Measurements from ENCODE around the gene LEAP2.

Gene LEAP2

DNA sequence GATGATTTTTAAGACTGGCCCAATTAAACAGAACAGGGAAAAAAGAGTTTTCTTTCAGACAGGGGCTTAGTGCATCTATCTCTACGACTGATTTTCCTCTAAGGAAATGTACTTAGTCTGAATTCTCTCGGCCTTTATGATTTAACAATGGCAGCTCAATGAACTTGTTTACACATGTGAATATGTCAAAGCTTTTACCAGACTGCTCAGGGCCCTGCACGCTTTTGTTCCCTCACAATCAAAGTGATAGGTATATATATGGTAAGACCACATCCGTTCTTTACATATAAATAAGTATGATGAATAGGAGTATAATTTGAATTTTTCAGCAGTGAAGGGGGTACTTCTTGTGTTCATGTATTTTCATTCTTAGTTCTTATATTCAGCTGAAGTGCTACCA is 27.6 kb downstream of the LEAP2 start:
- no CpG with 5 or more reads among the region's 4 CpGs for WGBS, 2 donors (ENCODE audit: extremely low coverage in 2 of 2, insufficient read length in 2 of 2, insufficient replicate concordance in 1 of 2)
- no peak overlapping the region for H3K27ac ChIP-seq (replicated peaks; ENCODE audit: low read length)

GRCh38 chr5:132901730-132902129 is 28.3 kb downstream of the LEAP2 start:
- no peak overlapping the region for H2AK5ac ChIP-seq (ENCODE audit: low read depth, low read length)
- H3K79me1 ChIP-seq (ENCODE audit: low read depth, low read length) = no peaks in the 10 kb centered on the region
- H3K4ac ChIP-seq (ENCODE audit: low read length) = no peak overlapping the region
- H3K4me1 ChIP-seq (ENCODE audit: control insufficient read depth in 2 of 2, insufficient read depth in 1 of 2, low read depth in 1 of 2, low read length in 2 of 2) = no peaks in the 10 kb centered on the region
- H2BK15ac ChIP-seq (ENCODE audit: low read length) = no peak overlapping the region
- no peak overlapping the region for H3K27ac ChIP-seq (replicated peaks; ENCODE audit: low read length)
- no peak overlapping the region for H3K9ac ChIP-seq (ENCODE audit: low read depth, low read length, poor library complexity)
- no peak overlapping the region for H3K18ac ChIP-seq (ENCODE audit: low read length)
- WGBS, 2 donors (ENCODE audit: extremely low coverage in 2 of 2, insufficient read length in 2 of 2, insufficient replicate concordance in 1 of 2) = no CpG with 5 or more reads among the region's 3 CpGs
- H3K23ac ChIP-seq (ENCODE audit: low read depth, low read length, poor library complexity) = no peak overlapping the region
- no peak overlapping the region for H3K4me3 ChIP-seq (ENCODE audit: low read length in 2 of 2)
- no peak overlapping the region for H2BK5ac ChIP-seq (ENCODE audit: low read length)
- H2BK120ac ChIP-seq (ENCODE audit: low read depth, low read length) = no peak overlapping the region
- H3K27me3 ChIP-seq (ENCODE audit: control insufficient read depth in 3 of 3, insufficient read depth in 3 of 3, low read depth in 1 of 3, low read length in 3 of 3) = no peaks in the 10 kb centered on the region
- no peak for DNase-seq (ENCODE audit: low spot score)
- H4K91ac ChIP-seq (ENCODE audit: low read depth, low read length, poor library complexity) = no peak overlapping the region
- H4K8ac ChIP-seq (ENCODE audit: low read depth, low read length) = no peak overlapping the region
- no peaks in the 10 kb centered on the region for H3K9me3 ChIP-seq (replicated peaks in 1 of 2; ENCODE audit: control insufficient read depth in 2 of 2, insufficient read depth in 1 of 2, low read depth in 1 of 2, low read length in 2 of 2)
- no peak overlapping the region for H3K14ac ChIP-seq (ENCODE audit: low read length)
- H3K36me3 ChIP-seq (replicated peaks in 1 of 2; ENCODE audit: control insufficient read depth in 2 of 2, insufficient read depth in 2 of 2, low read length in 2 of 2) = peaks cover 7 to 76% of the 10 kb centered on the region in 2 donors
- H2AFZ ChIP-seq (ENCODE audit: low read length) = no peak overlapping the region
- no peak overlapping the region for H3K4me2 ChIP-seq (ENCODE audit: insufficient read depth, low read length, poor library complexity, severe bottlenecking)
- H2BK12ac ChIP-seq (ENCODE audit: low read length) = no peak overlapping the region

More for the DNA sequence above, 27.6 kb downstream of the LEAP2 start:
- H3K9ac ChIP-seq (ENCODE audit: low read depth, low read length, poor library complexity) = no peak overlapping the region
- no peak overlapping the region for H2BK15ac ChIP-seq (ENCODE audit: low read length)
- no peak overlapping the region for H3K4me3 ChIP-seq (ENCODE audit: low read length in 2 of 2)
- no peak overlapping the region for H2AK5ac ChIP-seq (ENCODE audit: low read depth, low read length)
- no peak overlapping the region for H3K4me2 ChIP-seq (ENCODE audit: insufficient read depth, low read length, poor library complexity, severe bottlenecking)
- no peak overlapping the region for H3K14ac ChIP-seq (ENCODE audit: low read length)
- H4K91ac ChIP-seq (ENCODE audit: low read depth, low read length, poor library complexity) = no peak overlapping the region
- H3K4ac ChIP-seq (ENCODE audit: low read length) = no peak overlapping the region
- H3K79me1 ChIP-seq (ENCODE audit: low read depth, low read length) = no peaks in the 10 kb centered on the region
- H2BK12ac ChIP-seq (ENCODE audit: low read length) = no peak overlapping the region
- no peak overlapping the region for H3K18ac ChIP-seq (ENCODE audit: low read length)
- H3K9me3 ChIP-seq (replicated peaks in 1 of 2; ENCODE audit: control insufficient read depth in 2 of 2, insufficient read depth in 1 of 2, low read depth in 1 of 2, low read length in 2 of 2) = no peaks in the 10 kb centered on the region
- H2BK5ac ChIP-seq (ENCODE audit: low read length) = no peak overlapping the region
- H3K4me1 ChIP-seq (ENCODE audit: control insufficient read depth in 2 of 2, insufficient read depth in 1 of 2, low read depth in 1 of 2, low read length in 2 of 2) = no peaks in the 10 kb centered on the region
- DNase-seq (ENCODE audit: low spot score) = no peak
- no peak overlapping the region for H2BK120ac ChIP-seq (ENCODE audit: low read depth, low read length)
- H3K27me3 ChIP-seq (ENCODE audit: control insufficient read depth in 3 of 3, insufficient read depth in 3 of 3, low read depth in 1 of 3, low read length in 3 of 3) = no peaks in the 10 kb centered on the region
- no peak overlapping the region for H2AFZ ChIP-seq (ENCODE audit: low read length)
- H4K8ac ChIP-seq (ENCODE audit: low read depth, low read length) = no peak overlapping the region
- H3K23ac ChIP-seq (ENCODE audit: low read depth, low read length, poor library complexity) = no peak overlapping the region
- H3K36me3 ChIP-seq (replicated peaks in 1 of 2; ENCODE audit: control insufficient read depth in 2 of 2, insufficient read depth in 2 of 2, low read length in 2 of 2) = peaks cover 14 to 83% of the 10 kb centered on the region in 2 donors

GRCh38 chr5:132905938-132906337 is 32.5 kb downstream of the LEAP2 start:
- H3K79me1 ChIP-seq (ENCODE audit: low read depth, low read length) = no peaks in the 10 kb centered on the region
- no peak overlapping the region for H3K23ac ChIP-seq (ENCODE audit: low read depth, low read length, poor library complexity)
- no peaks in the 10 kb centered on the region for H3K4me1 ChIP-seq (ENCODE audit: control insufficient read depth in 2 of 2, insufficient read depth in 1 of 2, low read depth in 1 of 2, low read length in 2 of 2)
- H2BK120ac ChIP-seq (ENCODE audit: low read depth, low read length) = no peak overlapping the region
- no CpG with 5 or more reads among the region's 2 CpGs for WGBS, 2 donors (ENCODE audit: extremely low coverage in 2 of 2, insufficient read length in 2 of 2, insufficient replicate concordance in 1 of 2)
- H2AK5ac ChIP-seq (ENCODE audit: low read depth, low read length) = no peak overlapping the region
- H3K18ac ChIP-seq (ENCODE audit: low read length) = no peak overlapping the region
- peaks cover 0 to 66% of the 10 kb centered on the region in 2 donors for H3K36me3 ChIP-seq (replicated peaks in 1 of 2; ENCODE audit: control insufficient read depth in 2 of 2, insufficient read depth in 2 of 2, low read length in 2 of 2)
- no peak overlapping the region for H3K4me2 ChIP-seq (ENCODE audit: insufficient read depth, low read length, poor library complexity, severe bottlenecking)
- no peak overlapping the region for H2BK15ac ChIP-seq (ENCODE audit: low read length)
- no peak overlapping the region for H3K14ac ChIP-seq (ENCODE audit: low read length)
- H3K4me3 ChIP-seq (ENCODE audit: low read length in 2 of 2) = no peak overlapping the region
- H2BK12ac ChIP-seq (ENCODE audit: low read length) = no peak overlapping the region
- H3K4ac ChIP-seq (ENCODE audit: low read length) = no peak overlapping the region
- H3K9me3 ChIP-seq (replicated peaks in 1 of 2; ENCODE audit: control insufficient read depth in 2 of 2, insufficient read depth in 1 of 2, low read depth in 1 of 2, low read length in 2 of 2) = no peaks in the 10 kb centered on the region
- no peak overlapping the region for H2BK5ac ChIP-seq (ENCODE audit: low read length)
- H3K9ac ChIP-seq (ENCODE audit: low read depth, low read length, poor library complexity) = no peak overlapping the region
- no peak overlapping the region for H4K8ac ChIP-seq (ENCODE audit: low read depth, low read length)
- no peak overlapping the region for H2AFZ ChIP-seq (ENCODE audit: low read length)
- no peak for DNase-seq (ENCODE audit: low spot score)
- H3K27me3 ChIP-seq (ENCODE audit: control insufficient read depth in 3 of 3, insufficient read depth in 3 of 3, low read depth in 1 of 3, low read length in 3 of 3) = no peaks in the 10 kb centered on the region
- H4K91ac ChIP-seq (ENCODE audit: low read depth, low read length, poor library complexity) = no peak overlapping the region
- H3K27ac ChIP-seq (replicated peaks; ENCODE audit: low read length) = no peak overlapping the region

GRCh38 chr5:132907161-132907560 is 33.7 kb downstream of the LEAP2 start:
- no CpG with 5 or more reads among the region's 2 CpGs for WGBS, 2 donors (ENCODE audit: extremely low coverage in 2 of 2, insufficient read length in 2 of 2, insufficient replicate concordance in 1 of 2)
- no peak overlapping the region for H2AK5ac ChIP-seq (ENCODE audit: low read depth, low read length)
- H3K4me1 ChIP-seq (ENCODE audit: control insufficient read depth in 2 of 2, insufficient read depth in 1 of 2, low read depth in 1 of 2, low read length in 2 of 2) = no peaks in the 10 kb centered on the region
- no peaks in the 10 kb centered on the region for H3K79me1 ChIP-seq (ENCODE audit: low read depth, low read length)
- peaks cover 0 to 66% of the 10 kb centered on the region in 2 donors for H3K36me3 ChIP-seq (replicated peaks in 1 of 2; ENCODE audit: control insufficient read depth in 2 of 2, insufficient read depth in 2 of 2, low read length in 2 of 2)
- H2BK15ac ChIP-seq (ENCODE audit: low read length) = no peak overlapping the region
- DNase-seq (ENCODE audit: low spot score) = no peak
- H3K4me3 ChIP-seq (ENCODE audit: low read length in 2 of 2) = no peak overlapping the region
- no peak overlapping the region for H3K4ac ChIP-seq (ENCODE audit: low read length)
- H2AFZ ChIP-seq (ENCODE audit: low read length) = no peak overlapping the region
- H3K9me3 ChIP-seq (replicated peaks in 1 of 2; ENCODE audit: control insufficient read depth in 2 of 2, insufficient read depth in 1 of 2, low read depth in 1 of 2, low read length in 2 of 2) = no peaks in the 10 kb centered on the region
- no peak overlapping the region for H3K9ac ChIP-seq (ENCODE audit: low read depth, low read length, poor library complexity)
- no peak overlapping the region for H2BK120ac ChIP-seq (ENCODE audit: low read depth, low read length)
- no peak overlapping the region for H4K8ac ChIP-seq (ENCODE audit: low read depth, low read length)
- no peaks in the 10 kb centered on the region for H3K27me3 ChIP-seq (ENCODE audit: control insufficient read depth in 3 of 3, insufficient read depth in 3 of 3, low read depth in 1 of 3, low read length in 3 of 3)
- H3K27ac ChIP-seq (replicated peaks; ENCODE audit: low read length) = no peak overlapping the region
- no peak overlapping the region for H2BK12ac ChIP-seq (ENCODE audit: low read length)
- no peak overlapping the region for H3K14ac ChIP-seq (ENCODE audit: low read length)
- H3K4me2 ChIP-seq (ENCODE audit: insufficient read depth, low read length, poor library complexity, severe bottlenecking) = no peak overlapping the region
- no peak overlapping the region for H4K91ac ChIP-seq (ENCODE audit: low read depth, low read length, poor library complexity)
- H3K23ac ChIP-seq (ENCODE audit: low read depth, low read length, poor library complexity) = no peak overlapping the region
- H3K18ac ChIP-seq (ENCODE audit: low read length) = no peak overlapping the region
- H2BK5ac ChIP-seq (ENCODE audit: low read length) = no peak overlapping the region
